Prostate gland (tissue), 2 donors: ENCODE results near the gene CLIP1. TPM values are rescaled to one million over a fixed set of nuclear protein-coding genes. Genes with fewer than 3 reads are reported as not detected.
A peak's percentile ranks its signal among the peaks of the same experiment; 100 is the strongest.
"Not testable (repeated sequence)": the region's sequence is repeated elsewhere in the genome, so short reads cannot be mapped to it uniquely, and the experiment has no call there.

Source experiments
- DNase-seq: peaks from one replicate; pipeline ENCODE4 v3.0.0-alpha.2; 2019; ENCODE audit warnings: low spot score
- H3K27ac ChIP-seq, 2 donors: fragments of 200-600 bp; sonication (generic); 2 replicates each; pipeline ENCODE4 v1.5.1; 2017 to 2019
- H3K27me3 ChIP-seq: fragments of 200-600 bp; sonication (generic); replicated peaks from 2 replicates; pipeline ENCODE4 v1.5.1; 2019; ENCODE audit not compliant: insufficient read depth
- H3K36me3 ChIP-seq, 2 donors: fragments of 200-600 bp; sonication (generic); 1 replicate in 1 of 2; 2 replicates in 1 of 2; pipeline versions ENCODE4 v1.5.1 to v1.8.1; 2017 to 2019
- H3K4me1 ChIP-seq: fragments of 200-600 bp; sonication (generic); replicated peaks from 2 replicates; pipeline ENCODE4 v1.5.1; 2019
- H3K4me3 ChIP-seq, 2 donors: fragments of 200-600 bp; sonication (generic); 2 replicates each; pipeline ENCODE4 v1.5.1; 2017 to 2019
- H3K9me3 ChIP-seq: fragments of 200-600 bp; sonication (generic); 2 replicates; pipeline ENCODE4 v1.5.1; 2017
- POLR2A ChIP-seq: fragments of 450-650 bp; IDR thresholded peaks from one replicate; pipeline ENCODE4 v1.6.1; 2016; ENCODE audit warnings: antibody characterized with exemption, mild to moderate bottlenecking
- POLR2AphosphoS5 ChIP-seq: sonication (generic); formaldehyde crosslinking; IDR thresholded peaks from one replicate; pipeline ENCODE4 v1.6.1; 2017; ENCODE audit warnings: antibody characterized with exemption
- WGBS: methylation state at CpG from one replicate; pipeline ENCODE4 v1.1.5; 2018; 5-methylcytosine and 5-hydroxymethylcytosine counted together
- intact Hi-C: fragments of 100-400 bp; cut with DNase I; formaldehyde crosslinking; loops from one replicate; pipeline ENCODE4 v1.14.2; 2022
- total RNA-seq, 2 donors: library from RNA; depleted of rRNA; stranded (reverse); fragments of >200 nt; gene quantifications; one replicate each; pipeline ENCODE4 v1.1.0, GENCODE V29; 2016
- TF ChIP-seq, protein P1 (sequence below), 4 experiments: fragments of 200-600 bp in 2 of 4; fragments of 450-650 bp in 2 of 4; sonication (generic) in 2 of 4; IDR thresholded peaks; 1 replicate in 3 of 4; 2 replicates in 1 of 4; pipeline ENCODE4 v1.5.1; 2016 to 2019; ENCODE audit warnings: antibody characterized with exemption in 4 of 4, mild to moderate bottlenecking in 2 of 4, moderate library complexity in 2 of 4

The CLIP1 gene
- total RNA-seq, 2 donors from 2014 or later = 59.9 to 84.1 TPM

GRCh38 chr12:122371475-122372045 lies 50.9 kb downstream of the CLIP1 start:
- H3K36me3 ChIP-seq = peaks cover 0 to 4% of the 10 kb centered on the region in 2 donors
- intact Hi-C loops = no loop called here
- no peaks in the 10 kb centered on the region for H3K27me3 ChIP-seq
- DNase-seq = no peak
- H3K9me3 ChIP-seq = no peaks in the 10 kb centered on the region
- no peak overlapping the region for H3K27ac ChIP-seq
- TF ChIP-seq, protein P1, sequence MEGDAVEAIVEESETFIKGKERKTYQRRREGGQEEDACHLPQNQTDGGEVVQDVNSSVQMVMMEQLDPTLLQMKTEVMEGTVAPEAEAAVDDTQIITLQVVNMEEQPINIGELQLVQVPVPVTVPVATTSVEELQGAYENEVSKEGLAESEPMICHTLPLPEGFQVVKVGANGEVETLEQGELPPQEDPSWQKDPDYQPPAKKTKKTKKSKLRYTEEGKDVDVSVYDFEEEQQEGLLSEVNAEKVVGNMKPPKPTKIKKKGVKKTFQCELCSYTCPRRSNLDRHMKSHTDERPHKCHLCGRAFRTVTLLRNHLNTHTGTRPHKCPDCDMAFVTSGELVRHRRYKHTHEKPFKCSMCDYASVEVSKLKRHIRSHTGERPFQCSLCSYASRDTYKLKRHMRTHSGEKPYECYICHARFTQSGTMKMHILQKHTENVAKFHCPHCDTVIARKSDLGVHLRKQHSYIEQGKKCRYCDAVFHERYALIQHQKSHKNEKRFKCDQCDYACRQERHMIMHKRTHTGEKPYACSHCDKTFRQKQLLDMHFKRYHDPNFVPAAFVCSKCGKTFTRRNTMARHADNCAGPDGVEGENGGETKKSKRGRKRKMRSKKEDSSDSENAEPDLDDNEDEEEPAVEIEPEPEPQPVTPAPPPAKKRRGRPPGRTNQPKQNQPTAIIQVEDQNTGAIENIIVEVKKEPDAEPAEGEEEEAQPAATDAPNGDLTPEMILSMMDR (IDR thresholded peaks at IDR 0.05) = no peak
- TF ChIP-seq POLR2AphosphoS5 = no peak
- TF ChIP-seq POLR2A = no peak
- H3K4me1 ChIP-seq = no peaks in the 10 kb centered on the region
- no peak overlapping the region for H3K4me3 ChIP-seq
- 63% methylated on average over 8 of the region's 8 CpGs for WGBS

- H3K27me3 ChIP-seq = no peaks in the 10 kb centered on the region
- H3K4me3 ChIP-seq = no peak overlapping the region
- H3K4me1 ChIP-seq = no peaks in the 10 kb centered on the region
- TF ChIP-seq POLR2A = no peak
- no peak for TF ChIP-seq POLR2AphosphoS5
- 48% methylated on average over 10 of the region's 10 CpGs for WGBS
- intact Hi-C loops = no loop called here
- no peak for DNase-seq
- peak overlapping the region; percentile 6 to 38 for H3K27ac ChIP-seq
- no peaks in the 10 kb centered on the region for H3K9me3 ChIP-seq
- H3K36me3 ChIP-seq = no peaks in the 10 kb centered on the region
Observed at GRCh38 chr12:122368361-122369073, 54.0 kb downstream of the CLIP1 start.

GRCh38 chr12:122367632-122368031 lies 54.8 kb downstream of the CLIP1 start:
- H3K9me3 ChIP-seq, DNase-seq, H3K4me3 ChIP-seq, H3K36me3 ChIP-seq, intact Hi-C loops, H3K4me1 ChIP-seq, H3K27me3 ChIP-seq: not testable (repeated sequence)
- H3K27ac ChIP-seq = peak overlapping the region; percentile 9 to 47

GRCh38 chr12:122366685-122367475 lies 55.6 kb downstream of the CLIP1 start:
- Histone ChIP-seq H3K9me3 (no peaks in the 10 kb centered on the region), H3K36me3 (no peaks in the 10 kb centered on the region), H3K4me1 (no peaks in the 10 kb centered on the region), H3K27me3 (no peaks in the 10 kb centered on the region), H3K4me3 (no peak overlapping the region), H3K27ac (peak overlapping the region; percentile 47 to 59)
- DNase-seq = no peak
- TF ChIP-seq POLR2AphosphoS5 (peak; percentile 74), POLR2A (no peak)
- 43% methylated on average over 3 of the region's 3 CpGs for WGBS
- intact Hi-C loops = no loop called here

- H3K36me3 ChIP-seq, H3K27me3 ChIP-seq, H3K4me1 ChIP-seq, H3K27ac ChIP-seq, DNase-seq, intact Hi-C loops, H3K4me3 ChIP-seq, H3K9me3 ChIP-seq: not testable (repeated sequence)
- WGBS = 60% methylated on average over 5 of the region's 5 CpGs
Observed at GRCh38 chr12:122365226-122365625, 57.2 kb downstream of the CLIP1 start.

GRCh38 chr12:122363782-122364181 lies 58.7 kb downstream of the CLIP1 start:
- Histone ChIP-seq H3K9me3 (no peaks in the 10 kb centered on the region), H3K27me3 (no peaks in the 10 kb centered on the region), H3K4me1 (no peaks in the 10 kb centered on the region), H3K36me3 (no peaks in the 10 kb centered on the region), H3K4me3 (no peak overlapping the region), H3K27ac (no peak overlapping the region)
- no peak for DNase-seq
- TF ChIP-seq POLR2A (no peak), POLR2AphosphoS5 (no peak)
- TF ChIP-seq, protein P1 (IDR thresholded peaks at IDR 0.05) = no peak
- WGBS = 95% methylated on average over 9 of the region's 9 CpGs
- intact Hi-C loops = no loop called here
